SK-N-MC (cell line): Measurements from ENCODE around the gene SNPH.

Experiments
- EZH2 ChIP-seq: fragments of 200-600 bp; sonication (generic); IDR thresholded peaks from one replicate; pipeline ENCODE4 v1.6.1; 2017; ENCODE audit warnings: antibody characterized with exemption
- POLR2AphosphoS5 ChIP-seq: IDR thresholded peaks from 2 replicates; pipeline ENCODE4 v1.6.1; 2012; ENCODE audit warnings: mild to moderate bottlenecking, low read depth, low read length, borderline replicate concordance

GRCh38 chr20:1255675-1256074 is 10.4 kb upstream of the SNPH start:
- TF ChIP-seq POLR2AphosphoS5 (no peak), EZH2 (no peak)
